GM18519 (cell line): ENCODE results near the gene GKAP1.
"Not testable (repeated sequence)": the region's sequence is repeated elsewhere in the genome, so short reads cannot be mapped to it uniquely, and the experiment has no call there.

Experiments used
- ATAC-seq: cut with Tn5 transposase; IDR thresholded peaks from one replicate; pipeline ENCODE4 v1.9.1; 2021; ENCODE audit warnings: mild to moderate bottlenecking, moderate library complexity; ENCODE audit not compliant: unreplicated experiment, low FRiP score

Gene GKAP1

DNA sequence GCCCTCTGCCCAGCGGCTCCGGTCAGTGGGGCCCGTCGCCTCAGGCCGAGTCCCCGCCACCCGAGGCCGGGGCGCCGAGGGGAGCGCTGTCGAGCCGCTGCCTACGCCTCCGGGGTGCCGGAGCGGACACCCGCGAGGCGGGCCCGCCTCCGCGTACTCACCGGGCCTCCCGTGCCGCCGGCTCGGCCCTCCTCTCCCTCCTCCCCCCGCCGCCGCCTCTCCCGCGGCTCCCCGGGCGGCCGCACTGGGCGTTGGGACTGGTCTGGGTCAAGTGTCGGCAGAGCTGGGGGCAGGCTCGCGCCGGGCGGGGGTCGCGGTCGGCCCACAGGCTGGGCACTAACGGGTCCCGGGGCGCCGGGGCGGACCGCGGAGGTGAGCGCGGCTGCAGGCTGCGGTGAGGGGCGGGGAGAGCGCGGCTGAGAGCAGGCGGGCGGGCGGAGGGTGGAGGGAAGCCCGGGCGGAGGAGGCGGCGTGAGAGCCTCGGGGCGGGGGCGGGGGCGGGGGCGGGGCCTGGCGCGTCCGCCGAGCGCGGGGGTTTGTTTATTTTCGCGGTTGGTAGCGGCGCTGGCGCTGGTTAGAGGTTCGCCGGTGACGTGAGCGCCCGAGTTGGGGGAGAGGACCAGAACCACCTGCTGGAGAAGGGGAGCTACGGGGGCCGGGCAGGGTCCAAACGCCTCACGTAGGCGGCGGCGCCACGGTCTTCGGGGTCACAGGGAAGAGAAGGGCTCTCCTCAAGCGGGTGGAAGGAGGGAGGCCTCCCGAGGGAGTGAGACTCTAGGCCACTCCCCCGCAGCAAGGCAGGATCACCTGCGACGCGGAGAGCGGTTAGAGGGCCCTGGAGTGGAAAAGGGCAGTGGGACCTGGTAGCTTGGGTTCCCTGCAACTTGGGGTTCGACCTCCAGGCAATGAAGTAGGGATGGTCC lies at the start of gene GKAP1:
Gene GKAP1 (minus strand): TSS at position 414 of the 923 bp plus-strand sequence. CDS start 11,252 bp downstream, outside the sequence.
- peak; percentile 63 for ATAC-seq

DNA sequence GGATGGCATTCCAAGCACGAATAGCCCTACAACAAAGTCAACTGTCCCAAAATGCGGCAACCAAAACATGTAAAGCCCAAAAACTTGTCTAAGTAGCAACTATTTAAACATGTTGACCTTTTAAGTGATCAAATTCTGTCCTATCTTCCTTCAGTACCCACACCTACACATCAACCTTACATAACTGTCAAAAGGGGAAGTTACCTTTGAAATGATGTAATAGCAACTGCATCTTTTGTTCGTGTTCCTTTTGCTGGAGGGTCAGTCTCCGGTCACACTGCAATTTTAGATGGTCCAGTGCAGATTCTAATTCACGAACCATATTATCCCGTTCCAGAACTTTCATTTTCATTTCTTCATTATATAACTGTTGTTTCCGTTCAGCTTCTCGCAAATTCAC lies 32.3 kb upstream of the GKAP1 start:
- not testable (repeated sequence) for ATAC-seq

DNA sequence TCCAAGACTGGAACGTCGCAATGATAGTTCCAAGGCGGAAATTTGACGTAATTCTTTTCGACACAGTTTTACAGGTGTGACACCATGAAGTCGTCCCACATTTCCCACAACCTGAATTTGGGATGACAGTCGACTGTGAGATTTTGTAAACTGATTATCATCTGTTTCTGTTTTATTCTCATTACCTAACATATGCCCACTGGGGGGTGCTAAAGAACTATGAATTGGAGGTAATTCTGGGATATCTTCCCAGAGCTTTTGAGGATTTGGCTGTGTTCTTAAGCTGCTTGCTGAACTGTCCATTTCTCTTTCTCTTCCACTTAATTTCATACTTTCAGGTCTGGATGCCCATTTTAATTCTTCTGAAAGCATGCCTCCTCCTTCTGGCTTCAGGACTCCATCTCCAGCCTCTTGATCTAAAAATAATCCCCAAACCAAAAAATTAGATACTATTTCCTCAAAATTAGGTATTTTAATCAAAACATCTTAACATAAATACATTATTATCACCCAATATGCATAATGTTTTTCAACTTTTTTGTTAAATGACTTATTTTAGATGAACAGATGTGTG lies 19.6 kb upstream of the GKAP1 start:
- ATAC-seq, result not testable (repeated sequence)

DNA sequence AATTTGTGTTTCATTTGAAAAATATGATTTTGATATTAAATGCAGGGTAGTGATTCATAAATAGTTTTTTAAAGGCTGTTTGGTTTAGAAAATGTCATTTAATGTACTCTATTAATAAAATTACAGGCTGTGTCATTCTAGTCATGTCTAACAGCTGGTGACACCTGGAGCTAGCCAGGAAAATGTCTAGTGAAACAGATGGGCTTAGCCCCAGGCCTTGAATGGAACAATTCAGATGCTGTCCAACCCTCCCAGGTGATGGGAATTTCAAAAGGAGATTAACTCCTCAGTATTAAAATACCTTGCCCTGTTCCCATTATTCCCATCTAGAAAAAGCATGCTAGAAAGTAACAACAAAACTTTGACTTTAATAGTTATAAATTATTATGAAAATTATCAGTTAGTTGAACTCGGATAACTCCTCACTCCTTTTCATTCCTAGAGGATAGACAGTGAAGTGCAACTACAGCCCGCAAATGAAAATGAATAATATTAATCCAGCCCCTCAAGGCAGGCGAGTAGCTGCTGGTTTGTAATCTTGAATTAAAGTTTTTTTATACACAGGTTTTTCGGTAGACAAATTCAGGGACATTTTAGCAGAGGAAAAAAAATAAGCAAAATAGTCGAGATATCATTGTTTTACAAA lies 13.0 kb upstream of the GKAP1 start:
- not testable (repeated sequence) for ATAC-seq

DNA sequence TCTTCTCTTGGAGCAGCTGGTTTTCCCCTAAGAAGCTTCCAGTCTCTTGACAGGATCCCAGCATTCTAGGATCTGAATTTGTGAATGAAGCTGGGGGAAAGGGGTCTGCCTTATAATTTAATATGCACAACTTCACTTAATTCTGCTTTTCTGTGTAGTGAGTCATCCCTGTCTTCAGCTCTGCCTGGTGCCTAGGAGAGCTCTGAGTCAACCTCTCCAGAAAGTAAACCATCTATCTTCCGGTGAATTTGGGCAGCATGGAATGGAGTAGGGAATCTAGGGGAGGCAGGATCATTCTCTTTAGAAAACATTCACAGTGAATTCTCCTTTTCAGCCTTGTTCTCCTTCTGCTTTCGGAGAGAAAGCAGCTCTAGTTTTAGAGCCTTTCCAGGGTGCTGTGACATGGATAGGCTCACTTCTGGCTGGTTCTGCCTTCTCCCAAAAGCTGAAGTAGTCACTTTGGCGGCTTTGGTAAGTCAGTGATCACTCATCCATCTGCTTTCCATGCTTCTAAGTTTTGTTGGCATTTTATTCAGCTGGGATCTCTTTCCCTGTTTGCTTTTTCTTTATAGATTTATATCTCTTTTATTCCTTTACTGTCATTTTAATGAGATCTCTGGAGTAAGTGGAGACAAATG lies 7.5 kb upstream of the GKAP1 start:
- not testable (repeated sequence) for ATAC-seq

DNA sequence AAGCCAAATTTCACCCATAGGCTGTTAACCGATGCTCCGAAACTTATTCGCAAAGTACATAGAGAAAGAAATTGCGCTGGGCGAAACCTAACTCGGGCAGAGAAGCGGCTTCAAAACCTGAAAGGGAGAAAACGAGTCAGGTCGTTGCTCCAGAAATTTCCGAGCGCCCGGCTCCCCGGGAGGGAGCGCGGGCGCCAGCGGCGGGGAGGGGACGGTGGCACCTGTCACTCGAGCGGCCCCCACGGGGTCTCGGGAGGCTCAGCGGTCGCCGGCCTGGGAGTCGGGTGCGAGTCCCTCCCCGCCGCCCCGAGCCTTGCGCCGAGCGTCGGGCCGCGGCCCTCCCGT lies 586 bp downstream of the GKAP1 start:
- not testable (repeated sequence) for ATAC-seq

DNA sequence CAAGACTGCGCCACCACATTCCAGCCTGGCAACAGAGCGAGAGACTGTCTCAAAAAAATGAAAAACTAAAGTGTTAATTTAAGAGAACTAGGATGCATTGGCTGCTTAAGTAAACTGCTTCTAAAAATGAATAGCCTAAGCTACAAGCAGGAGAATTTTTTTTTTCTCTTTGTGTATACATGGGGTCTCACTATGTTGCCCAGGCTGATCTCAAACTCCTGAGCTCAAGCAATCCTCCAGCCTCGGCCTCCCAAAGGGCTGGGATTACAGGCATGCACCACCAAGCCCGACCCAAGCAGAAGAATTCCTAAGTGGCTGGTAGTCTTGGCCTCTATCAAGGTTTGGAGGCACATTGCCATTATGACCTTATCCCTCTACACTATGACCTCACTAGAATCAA lies 2.4 kb downstream of the GKAP1 start:
- not testable (repeated sequence) for ATAC-seq

DNA sequence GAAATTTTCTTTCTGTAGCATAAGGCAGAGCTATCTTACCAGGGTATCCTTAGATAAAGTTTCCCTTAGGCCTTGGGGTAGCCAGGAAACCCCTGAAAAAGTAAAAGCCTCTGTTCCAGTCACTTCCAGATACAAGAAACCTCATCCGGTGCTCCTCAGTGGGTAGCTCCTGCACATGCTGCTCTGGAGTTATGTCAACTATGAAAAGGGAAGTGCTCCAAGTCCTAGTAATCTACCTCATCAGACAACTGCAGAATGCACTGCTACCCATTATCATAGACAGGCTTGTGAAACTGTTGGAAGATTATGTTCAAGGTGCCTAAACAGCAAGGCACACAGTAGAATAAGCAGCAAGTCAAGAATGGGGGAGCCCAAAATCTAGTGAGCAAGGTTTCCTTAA lies 8.4 kb downstream of the GKAP1 start:
- ATAC-seq, result peak; percentile 53

DNA sequence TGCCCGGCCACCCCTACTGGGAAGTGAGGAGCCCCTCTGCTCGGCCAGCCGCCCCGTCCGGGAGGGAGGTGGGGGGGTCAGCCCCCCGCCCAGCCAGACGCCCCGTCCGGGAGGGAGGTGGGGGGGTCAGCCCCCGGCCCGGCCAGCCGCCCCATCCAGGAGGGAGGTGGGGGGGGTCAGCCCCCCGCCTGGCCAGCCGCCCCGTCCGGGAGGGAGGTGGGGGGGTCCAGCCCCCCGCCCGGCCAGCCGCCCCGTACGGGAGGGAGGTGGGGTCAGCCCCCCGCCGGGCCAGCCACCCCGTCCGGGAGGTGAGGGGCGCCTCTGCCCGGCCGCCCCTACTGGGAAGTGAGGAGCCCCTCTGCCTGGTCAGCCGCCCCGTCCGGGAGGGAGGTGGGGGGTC lies 13.1 kb downstream of the GKAP1 start:
- not testable (repeated sequence) for ATAC-seq

DNA sequence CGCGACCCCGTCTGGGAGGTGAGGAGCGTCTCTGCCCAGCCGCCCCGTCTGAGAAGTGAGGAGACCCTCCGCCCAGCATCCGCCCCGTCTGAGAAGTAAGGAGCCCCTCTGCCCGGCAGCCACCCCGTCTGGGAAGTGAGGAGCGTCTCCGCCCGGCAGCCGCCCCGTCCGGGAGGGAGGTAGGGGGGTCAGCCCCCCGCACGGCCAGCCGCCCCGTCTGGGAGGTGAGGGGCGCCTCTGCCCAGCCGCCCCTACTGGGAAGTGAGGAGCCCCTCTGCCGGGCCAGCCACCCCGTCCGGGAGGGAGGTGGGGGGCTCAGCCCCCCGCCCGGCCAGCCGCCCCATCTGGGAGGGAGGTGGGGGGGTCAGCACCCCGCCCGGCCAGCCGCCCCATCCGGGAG lies 13.6 kb downstream of the GKAP1 start:
- not testable (repeated sequence) for ATAC-seq

DNA sequence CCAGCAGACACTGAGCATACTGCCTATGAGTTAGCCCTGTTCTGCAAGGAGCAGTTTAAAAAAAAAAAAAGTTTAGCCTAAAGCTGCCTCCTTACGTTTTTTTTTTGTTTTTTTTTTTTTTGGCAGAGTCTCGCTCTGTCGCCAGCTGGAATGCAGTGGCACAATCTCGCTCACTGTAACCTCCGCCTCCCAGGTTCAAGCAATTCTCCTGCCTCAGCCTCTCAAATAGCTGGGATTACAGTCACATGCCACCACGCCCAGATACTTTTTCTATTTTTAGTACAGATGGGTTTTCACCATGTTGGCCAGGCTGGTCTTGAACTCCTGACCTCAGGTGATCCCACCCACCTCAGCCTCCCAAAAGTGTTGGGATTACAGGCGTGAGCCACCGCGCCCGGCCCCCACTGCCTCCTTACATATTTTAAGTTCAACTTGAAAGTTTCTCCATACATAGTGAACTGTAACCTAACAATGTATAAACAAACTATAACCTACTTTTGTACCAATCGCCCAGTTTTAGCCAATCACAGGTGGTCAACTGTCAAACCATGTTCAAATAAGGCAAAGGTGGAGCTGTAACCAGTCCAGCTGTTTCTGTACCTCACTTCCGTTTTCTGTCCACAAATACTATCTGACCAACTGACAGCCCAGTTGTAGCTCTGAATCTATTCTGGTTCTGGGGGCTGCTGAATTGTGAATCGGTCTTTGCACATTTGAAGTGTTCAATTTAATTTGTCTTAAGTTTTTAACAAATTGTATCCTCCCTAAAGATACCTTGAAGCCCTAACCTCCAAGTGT lies 17.1 kb downstream of the GKAP1 start:
- ATAC-seq, result no peak

DNA sequence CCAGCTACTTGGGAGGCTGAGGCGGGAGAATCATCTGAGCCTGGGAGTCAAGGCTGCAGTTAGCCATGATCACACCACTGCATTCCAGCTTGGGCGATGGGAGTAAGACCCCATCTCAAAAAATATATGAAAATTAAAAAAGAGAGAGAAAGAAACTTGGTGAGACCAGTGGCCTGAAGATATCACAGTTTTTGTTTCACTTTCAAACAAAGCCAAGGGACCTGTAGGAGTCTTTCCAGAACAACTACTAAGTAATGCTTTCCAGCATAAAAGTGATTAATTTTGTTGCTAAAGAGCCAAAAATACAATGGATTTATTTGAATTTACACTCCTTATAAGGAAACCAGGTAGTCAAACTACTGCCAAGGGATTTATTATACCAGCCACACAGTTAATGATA lies 23.5 kb downstream of the GKAP1 start:
- no peak for ATAC-seq

DNA sequence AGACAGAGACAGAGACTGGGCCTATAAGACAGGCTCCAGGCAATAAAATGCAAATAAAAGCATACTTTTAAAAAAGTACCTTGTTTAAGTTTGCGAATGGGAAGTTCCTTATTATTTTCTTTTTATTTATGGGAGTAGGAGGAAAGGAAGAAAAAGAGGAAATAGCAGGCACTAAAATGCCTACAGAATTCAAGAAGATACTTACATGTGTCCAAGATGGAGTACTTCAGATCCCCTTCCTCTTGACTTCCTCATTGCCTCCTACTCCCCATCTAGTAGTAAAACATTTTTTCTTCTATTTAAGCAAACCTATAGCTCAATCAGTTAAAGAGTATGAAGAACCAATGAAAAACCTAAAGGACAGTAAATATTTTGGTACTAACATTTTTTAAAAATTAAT lies 24.8 kb downstream of the GKAP1 start:
- ATAC-seq, result no peak

DNA sequence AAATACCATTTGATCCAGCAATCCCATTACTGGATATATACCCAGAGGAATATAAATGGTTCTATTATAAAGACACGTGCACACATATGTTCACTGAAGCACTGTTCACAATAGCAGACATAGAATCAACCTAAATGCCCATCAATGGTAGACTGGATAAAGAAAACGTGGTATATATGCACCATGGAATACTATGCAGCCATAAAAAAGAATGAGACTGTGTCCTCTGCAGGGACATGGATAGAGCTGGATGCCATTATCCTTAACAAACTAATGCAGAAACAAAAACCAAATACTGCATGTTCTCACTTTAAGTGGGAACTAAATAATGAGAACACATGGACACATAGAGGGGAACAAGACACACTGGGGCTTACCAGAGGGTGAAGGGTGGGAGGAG lies 39.4 kb downstream of the GKAP1 start:
- no peak for ATAC-seq

DNA sequence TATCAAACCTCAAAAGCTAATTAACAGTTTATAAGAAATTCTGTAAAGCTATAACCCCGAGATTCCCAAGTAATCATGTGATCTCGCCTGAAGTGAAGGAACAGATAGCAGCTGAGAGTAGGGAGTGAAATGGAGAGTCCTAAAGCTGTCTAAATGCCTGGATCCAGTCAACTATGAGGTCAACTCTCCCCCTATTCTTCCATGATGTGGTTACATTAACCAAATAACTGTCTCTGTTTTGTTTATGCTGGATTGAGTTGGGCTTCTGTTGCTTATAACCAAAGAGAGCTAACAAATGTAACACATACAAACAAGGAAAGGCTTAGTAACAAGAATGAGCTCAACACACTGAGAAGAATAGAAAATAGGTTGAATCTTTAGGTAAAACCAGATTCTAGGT lies 41.6 kb downstream of the GKAP1 start:
- no peak for ATAC-seq

DNA sequence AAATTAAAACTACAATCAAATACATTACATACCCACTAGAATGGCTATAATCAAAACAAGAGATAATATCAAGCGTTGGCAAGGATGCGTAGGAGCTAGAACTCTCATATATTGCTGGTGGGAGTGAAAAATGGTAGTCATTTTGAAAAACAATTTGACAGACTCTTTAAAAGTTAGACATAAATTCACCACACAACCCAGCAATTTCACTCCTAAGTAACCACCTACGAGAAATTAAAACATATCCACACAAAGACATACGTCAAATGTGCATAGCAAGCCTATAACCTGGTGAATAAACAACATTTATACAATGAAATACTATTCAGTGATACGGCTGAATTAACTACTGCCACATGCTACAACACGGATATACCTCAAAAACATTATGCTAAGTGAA lies 44.7 kb downstream of the GKAP1 start:
- no peak for ATAC-seq

DNA sequence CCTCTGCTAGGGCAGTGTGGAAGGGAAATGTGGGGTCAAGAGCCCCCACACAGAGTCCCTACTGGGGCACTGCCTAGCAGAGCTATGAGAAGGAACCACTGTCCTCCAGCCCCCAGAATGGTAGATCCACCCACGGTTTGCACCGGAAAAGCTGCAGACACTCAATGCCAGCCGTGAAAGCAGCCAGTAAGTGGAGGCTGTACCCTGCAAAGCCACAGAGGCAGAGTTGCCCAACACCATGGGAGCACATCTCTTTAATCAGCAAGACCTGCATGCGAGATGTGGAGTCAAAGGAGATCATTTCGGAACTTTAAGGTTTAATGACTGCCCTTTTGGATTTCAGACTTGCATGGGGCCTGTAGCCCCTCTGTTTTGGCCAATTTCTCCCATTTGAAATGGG lies 52.2 kb downstream of the GKAP1 start:
- ATAC-seq, result no peak

DNA sequence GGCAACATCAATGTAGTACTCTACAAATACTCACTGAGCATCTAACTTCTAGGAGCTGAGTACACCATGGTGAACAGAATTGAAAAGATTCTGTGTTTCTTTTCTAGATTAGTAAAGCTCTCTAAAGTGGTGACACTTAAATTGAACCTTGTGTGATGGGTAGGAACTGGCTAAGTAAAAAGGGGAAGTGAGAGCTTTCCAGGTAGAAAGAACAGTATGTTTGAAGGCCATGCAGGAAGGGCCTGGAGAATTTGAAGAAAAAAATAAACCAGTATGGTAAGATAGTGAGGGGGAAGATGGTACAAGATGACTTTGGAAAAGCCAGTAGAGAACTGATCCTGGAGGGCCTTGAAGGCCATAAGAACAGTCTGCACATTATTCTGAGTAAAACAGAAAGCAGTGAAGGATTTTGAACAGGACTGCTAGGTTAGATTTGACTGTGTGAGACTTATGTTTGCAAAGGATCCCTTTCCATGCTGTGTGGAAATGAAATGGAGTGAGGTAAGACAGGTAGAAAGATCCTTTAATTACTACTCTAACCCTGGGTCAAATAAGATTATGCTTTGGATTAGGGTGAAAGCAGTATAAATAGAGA lies 63.1 kb downstream of the GKAP1 start:
- ATAC-seq, result peak; percentile 76

DNA sequence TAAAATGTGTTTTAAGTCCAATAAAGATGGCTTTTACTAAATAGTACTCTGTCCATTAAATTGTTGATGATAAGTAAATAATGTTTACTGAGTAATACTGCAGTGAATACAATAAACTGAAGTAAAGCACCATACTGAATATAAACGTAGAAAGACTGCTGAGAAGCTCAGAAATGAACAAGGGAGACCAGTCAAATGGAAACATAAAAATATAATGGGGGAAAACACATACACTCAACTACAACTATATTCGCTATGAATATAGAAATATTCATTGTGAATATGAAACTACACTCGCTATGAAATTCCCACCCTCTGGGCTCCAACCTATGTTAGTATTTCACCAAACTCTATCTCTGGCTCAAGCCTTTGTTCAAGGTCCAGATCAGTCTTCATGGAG lies 67.9 kb downstream of the GKAP1 start:
- no peak for ATAC-seq

DNA sequence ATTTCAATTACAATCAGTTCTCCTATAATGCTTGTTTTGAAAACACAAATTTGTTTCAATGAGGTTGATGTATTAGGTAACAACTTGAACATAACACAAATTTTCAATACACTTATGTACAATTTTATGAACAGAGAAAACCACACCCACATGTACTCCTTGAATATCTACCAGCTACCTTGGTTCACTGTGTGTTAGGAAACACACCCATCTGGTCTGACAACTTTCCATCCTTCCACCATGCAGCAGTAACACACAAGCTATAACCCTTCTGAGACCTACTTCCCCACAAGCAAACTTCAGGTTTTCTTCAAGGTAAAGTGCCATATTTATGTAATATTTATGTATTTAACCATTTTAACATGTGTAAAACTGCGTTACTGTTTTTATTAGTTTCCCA lies 73.4 kb downstream of the GKAP1 start:
- ATAC-seq, result no peak
